ENCODE results near the gene TEX2.

GRCh38 chr17:64182325-64183012, 80.6 kb downstream of the TEX2 start:
- TF ChIP-seq, protein P1, sequence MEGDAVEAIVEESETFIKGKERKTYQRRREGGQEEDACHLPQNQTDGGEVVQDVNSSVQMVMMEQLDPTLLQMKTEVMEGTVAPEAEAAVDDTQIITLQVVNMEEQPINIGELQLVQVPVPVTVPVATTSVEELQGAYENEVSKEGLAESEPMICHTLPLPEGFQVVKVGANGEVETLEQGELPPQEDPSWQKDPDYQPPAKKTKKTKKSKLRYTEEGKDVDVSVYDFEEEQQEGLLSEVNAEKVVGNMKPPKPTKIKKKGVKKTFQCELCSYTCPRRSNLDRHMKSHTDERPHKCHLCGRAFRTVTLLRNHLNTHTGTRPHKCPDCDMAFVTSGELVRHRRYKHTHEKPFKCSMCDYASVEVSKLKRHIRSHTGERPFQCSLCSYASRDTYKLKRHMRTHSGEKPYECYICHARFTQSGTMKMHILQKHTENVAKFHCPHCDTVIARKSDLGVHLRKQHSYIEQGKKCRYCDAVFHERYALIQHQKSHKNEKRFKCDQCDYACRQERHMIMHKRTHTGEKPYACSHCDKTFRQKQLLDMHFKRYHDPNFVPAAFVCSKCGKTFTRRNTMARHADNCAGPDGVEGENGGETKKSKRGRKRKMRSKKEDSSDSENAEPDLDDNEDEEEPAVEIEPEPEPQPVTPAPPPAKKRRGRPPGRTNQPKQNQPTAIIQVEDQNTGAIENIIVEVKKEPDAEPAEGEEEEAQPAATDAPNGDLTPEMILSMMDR (IDR thresholded peaks at IDR 0.05; ENCODE audit: insufficient read depth, low read length, poor library complexity, severe bottlenecking): no peak
- TF ChIP-seq EZH2phosphoT487 (conservative IDR thresholded peaks at IDR 0.05; ENCODE audit: low read length): no peak

Data from SU-DHL-6 (cell line).